GM12873 (cell line): ENCODE measurements around the gene SUN2.

Experiments
- TF ChIP-seq, protein P1 (sequence below): IDR thresholded peaks from 2 replicates; pipeline ENCODE4 v1.5.1; 2012; ENCODE audit warnings: low read depth, mild to moderate bottlenecking, moderate library complexity, low read length, control low read depth; ENCODE audit not compliant: insufficient read depth; ENCODE audit errors: missing control alignments

Gene SUN2

GRCh38 chr22:38751066-38751421 is 4.8 kb downstream of the SUN2 start:
- TF ChIP-seq, protein P1, sequence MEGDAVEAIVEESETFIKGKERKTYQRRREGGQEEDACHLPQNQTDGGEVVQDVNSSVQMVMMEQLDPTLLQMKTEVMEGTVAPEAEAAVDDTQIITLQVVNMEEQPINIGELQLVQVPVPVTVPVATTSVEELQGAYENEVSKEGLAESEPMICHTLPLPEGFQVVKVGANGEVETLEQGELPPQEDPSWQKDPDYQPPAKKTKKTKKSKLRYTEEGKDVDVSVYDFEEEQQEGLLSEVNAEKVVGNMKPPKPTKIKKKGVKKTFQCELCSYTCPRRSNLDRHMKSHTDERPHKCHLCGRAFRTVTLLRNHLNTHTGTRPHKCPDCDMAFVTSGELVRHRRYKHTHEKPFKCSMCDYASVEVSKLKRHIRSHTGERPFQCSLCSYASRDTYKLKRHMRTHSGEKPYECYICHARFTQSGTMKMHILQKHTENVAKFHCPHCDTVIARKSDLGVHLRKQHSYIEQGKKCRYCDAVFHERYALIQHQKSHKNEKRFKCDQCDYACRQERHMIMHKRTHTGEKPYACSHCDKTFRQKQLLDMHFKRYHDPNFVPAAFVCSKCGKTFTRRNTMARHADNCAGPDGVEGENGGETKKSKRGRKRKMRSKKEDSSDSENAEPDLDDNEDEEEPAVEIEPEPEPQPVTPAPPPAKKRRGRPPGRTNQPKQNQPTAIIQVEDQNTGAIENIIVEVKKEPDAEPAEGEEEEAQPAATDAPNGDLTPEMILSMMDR = no peak

DNA sequence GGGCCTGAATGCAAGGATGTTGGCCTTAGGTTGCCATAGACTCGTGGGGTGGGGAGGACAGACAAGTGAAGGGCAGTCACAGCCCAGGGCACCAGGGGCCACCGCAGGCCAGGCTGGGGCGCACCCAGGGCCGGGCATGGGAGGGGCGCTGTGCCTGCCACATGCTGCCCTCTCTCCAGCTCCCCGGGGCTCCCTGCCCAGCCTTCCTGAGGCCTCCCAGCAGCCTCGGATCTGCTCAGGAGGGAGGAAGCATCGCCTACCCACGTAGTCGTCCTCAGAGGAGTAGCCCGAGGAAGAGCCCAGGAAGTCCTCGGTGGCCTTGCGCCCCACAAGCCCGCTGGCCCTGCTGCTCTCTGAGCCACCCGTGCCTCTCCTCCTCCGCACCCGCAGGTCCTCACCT is 5.2 kb downstream of the SUN2 start:
- TF ChIP-seq, protein P1 = no peak

GRCh38 chr22:38750104-38750503 is 5.7 kb downstream of the SUN2 start:
- TF ChIP-seq, protein P1 = no peak

- TF ChIP-seq, protein P1 = no peak
Measured at GRCh38 chr22:38748487-38749136, 7.2 kb downstream of the SUN2 start.

- TF ChIP-seq, protein P1 = no peak
Measured at GRCh38 chr22:38745676-38746460, 9.9 kb downstream of the SUN2 start.

- TF ChIP-seq, protein P1 = no peak
Measured at GRCh38 chr22:38744981-38745380, 10.8 kb downstream of the SUN2 start.

- TF ChIP-seq, protein P1 = no peak
Measured at GRCh38 chr22:38742176-38742942, 13.4 kb downstream of the SUN2 start.
